Embryonic facial prominence (tissue), 1 donor: ENCODE results near the gene ABI3.

Source experiments
- DNase-seq: peaks from one replicate; pipeline ENCODE4 v3.0.0-alpha.2; 2016; ENCODE audit errors: extremely low spot score

ABI3 gene

GRCh38 chr17:49197346-49197998 lies 13.0 kb upstream of the ABI3 start:
- DNase-seq, result no peak

- DNase-seq, result no peak
Measured at GRCh38 chr17:49198211-49198610, 12.3 kb upstream of the ABI3 start.

GRCh38 chr17:49200423-49201083 lies 10.0 kb upstream of the ABI3 start:
- DNase-seq, result no peak

GRCh38 chr17:49201481-49201927 lies 9.0 kb upstream of the ABI3 start:
- no peak for DNase-seq

- DNase-seq, result no peak
Measured at GRCh38 chr17:49203796-49204195, 6.7 kb upstream of the ABI3 start.

DNA sequence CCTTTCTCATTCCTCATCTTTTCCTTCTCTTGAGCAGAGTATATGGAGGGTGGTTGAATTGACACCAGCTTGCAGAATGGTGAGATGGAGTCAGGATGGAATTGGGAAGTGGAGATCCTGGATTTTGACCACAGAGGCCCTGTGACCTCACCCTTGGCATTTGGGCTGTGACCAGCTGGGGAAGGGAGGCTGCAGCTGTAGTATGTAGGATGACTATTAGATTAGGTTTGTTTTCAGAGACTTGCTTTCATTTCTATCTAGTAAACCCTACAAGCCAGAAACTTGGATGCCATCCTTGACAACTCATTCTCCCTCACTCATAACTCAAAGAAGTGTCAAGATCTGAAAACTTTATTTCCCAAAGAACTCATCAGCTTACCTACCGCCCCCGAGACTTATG lies 6.0 kb upstream of the ABI3 start:
- DNase-seq, result no peak

DNA sequence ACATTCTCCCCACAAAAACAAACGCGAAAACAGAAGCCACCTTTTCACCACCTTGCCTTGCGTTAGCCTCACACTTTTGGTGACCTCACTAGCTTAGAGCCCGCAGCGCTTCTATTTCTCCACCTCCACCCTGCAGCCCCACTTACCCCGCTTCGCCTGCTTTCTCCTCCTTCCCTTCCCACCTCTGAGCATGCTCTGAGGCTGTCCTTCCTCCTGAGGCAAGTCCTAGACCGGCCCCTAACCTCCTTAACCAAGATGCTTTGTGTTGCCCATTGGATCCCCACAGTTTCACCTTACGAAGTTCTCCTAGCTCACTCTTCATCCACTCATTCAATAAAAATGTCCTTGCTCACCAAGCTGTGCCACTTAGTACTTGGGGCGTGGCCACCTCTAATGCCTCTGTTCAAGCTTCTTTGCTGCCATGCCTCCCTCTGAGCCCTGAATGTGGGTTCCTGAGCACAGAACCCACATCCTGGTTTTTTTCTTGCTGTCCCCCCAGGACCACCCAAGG lies 1.4 kb upstream of the ABI3 start:
- DNase-seq, result no peak

- no peak for DNase-seq
Measured at GRCh38 chr17:49213399-49213798, 2.9 kb downstream of the ABI3 start.

- DNase-seq, result no peak
Measured at GRCh38 chr17:49213847-49214246, 3.3 kb downstream of the ABI3 start.

- DNase-seq, result no peak
Measured at GRCh38 chr17:49214676-49215360, 4.3 kb downstream of the ABI3 start.

DNA sequence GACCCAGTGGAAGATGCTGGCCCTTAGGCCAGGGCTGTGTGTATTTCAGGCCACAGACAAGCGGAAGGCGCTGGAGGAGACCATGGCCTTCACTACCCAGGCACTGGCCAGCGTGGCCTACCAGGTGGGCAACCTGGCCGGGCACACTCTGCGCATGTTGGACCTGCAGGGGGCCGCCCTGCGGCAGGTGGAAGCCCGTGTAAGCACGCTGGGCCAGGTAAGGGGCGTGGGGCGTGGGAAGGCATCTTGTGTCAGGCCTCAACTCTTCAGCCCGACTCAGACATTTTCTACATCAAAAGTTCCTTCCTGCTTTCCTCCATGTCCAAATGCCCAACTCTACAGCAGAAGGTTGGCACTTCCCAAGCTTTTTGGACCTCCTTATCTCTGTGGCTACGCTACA lies 6.0 kb downstream of the ABI3 start:
- no peak for DNase-seq

DNA sequence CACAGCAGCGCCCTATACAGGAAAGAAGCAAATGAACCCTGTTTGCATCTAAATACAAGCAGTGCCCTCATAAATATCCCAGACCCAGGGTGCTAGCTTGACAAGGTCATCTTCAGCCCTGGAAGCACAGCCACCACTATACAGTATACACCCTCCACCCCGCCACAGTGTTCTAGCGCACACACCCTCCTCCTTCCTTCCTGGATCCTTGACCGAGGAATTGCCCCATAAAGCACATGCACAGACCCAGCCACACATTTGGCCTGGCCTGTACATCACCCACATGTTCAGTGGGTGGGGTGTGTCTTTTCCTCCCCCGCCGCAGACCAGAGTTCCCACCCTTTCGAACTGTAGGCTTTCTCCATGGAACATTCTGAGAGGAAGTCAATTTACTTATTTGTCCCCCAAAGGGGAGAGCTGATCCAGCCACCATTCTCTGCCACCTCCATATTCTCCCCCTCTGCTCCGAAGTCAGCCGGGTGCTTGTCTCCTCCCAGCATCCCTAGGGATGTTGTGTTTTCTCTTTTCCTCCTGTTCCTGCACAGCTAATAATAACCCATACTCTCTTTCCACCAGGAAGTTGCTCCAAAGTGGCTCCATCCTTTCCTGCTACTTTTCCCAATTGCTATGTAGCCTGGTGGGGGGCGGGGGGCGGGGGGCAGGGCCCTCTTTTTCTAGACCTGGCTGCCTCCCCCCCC lies 6.6 kb downstream of the ABI3 start:
- DNase-seq, result no peak

DNA sequence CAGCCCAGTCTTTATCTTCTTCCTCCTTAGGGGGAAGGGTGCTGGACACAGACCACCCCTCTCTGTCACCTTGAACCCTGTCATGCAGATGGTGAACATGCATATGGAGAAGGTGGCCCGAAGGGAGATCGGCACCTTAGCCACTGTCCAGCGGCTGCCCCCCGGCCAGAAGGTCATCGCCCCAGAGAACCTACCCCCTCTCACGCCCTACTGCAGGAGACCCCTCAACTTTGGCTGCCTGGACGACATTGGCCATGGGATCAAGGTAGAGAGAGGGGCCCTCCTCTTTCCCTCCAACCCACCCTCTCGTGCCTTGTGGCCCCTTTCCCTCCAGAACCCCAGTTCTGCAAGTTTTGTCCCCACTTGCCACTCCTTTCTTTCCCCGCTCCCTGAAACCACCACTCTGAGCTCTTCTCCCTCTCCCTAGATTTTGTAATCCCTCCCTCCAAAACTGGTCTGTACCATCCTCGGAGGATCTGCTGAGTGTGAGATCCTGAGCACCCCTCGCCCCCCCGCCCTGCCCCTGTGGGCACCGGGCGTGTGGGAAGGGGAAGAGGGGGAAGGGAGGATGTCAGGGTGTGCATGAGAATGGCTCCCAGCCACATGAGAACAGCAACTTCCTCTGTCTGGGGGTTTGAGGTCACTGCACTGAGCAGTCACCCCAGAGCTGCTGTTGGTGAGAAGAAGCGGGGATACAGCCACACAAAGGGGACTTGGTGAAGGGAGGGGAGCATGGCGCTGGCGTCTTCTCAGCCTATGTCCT lies 7.3 kb downstream of the ABI3 start:
- no peak for DNase-seq

- no peak for DNase-seq
Measured at GRCh38 chr17:49218941-49219913, 8.7 kb downstream of the ABI3 start.

- DNase-seq, result no peak
Measured at GRCh38 chr17:49219987-49220386, 9.5 kb downstream of the ABI3 start.

DNA sequence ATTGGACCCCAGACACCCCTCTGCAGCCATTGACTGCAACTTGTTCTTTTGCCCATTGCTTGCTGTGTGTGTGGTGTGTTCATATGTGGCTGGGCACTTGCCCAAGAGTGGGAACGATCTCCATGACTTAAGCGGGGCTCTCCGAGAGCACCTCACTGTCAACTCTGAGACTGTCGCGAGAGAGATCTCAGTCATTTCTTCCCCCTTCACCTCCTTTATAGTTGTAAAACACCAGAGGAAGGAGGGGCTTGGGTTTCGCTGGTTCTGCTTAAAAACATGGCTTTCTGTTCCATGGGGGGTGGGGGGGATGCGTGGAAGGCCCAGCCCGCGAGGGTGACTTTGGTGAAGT lies 12.6 kb downstream of the ABI3 start:
- DNase-seq, result no peak

DNA sequence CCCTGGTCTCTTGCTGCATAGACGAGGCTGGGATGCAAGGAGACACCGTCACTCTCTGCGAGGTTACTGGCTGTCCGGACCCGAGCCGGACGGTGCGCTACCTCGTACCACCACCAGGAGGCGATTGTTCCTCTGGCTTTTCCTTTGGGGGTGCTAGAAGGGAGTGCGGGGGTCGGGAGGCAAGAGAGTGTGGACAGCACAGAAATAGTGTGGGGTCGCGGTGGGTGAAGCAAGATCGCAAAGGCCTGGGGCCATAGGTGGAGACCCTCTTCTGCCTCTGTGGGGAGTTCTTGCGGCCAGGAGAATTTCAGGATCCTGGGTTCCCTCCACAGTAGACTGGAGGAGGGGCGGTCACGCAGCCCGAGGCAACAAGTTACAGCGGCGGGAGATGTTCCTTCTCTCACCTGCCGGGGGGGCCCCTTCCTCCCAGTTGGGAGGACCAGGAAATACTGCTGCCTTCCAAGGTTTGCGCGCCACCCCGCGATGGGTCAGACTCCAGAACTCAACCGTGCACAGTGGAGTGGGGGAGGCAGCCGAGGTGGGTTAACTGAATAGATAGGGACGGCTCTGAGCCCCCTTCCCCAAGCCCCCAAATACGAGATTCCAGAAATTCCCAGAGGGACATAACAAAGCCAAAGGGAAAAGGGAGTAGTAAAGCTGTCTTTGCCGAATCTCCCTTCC lies 13.2 kb downstream of the ABI3 start:
- DNase-seq, result no peak

- DNase-seq, result no peak
Measured at GRCh38 chr17:49224198-49224996, 13.9 kb downstream of the ABI3 start.

GRCh38 chr17:49224997-49225337 lies 14.5 kb downstream of the ABI3 start:
- DNase-seq, result no peak
